Measurements from ENCODE around the gene EIF4A3. TPM values are rescaled to one million over a fixed set of nuclear protein-coding genes. Genes with fewer than 3 reads are reported as not detected.

The EIF4A3 gene
- polyA plus RNA-seq, 5 donors = 73.6 to 95.6 (median 82.0) TPM

- no peak for DNase-seq
Measured at GRCh38 chr17:80141463-80142165, 5.3 kb downstream of the EIF4A3 start.

- DNase-seq = no peak
Measured at GRCh38 chr17:80138856-80139426, 8.0 kb downstream of the EIF4A3 start.

- DNase-seq = no peak
Measured at GRCh38 chr17:80137131-80137530, 9.8 kb downstream of the EIF4A3 start.

- no peak for DNase-seq
Measured at GRCh38 chr17:80133626-80133970, 13.3 kb downstream of the EIF4A3 start.

GRCh38 chr17:80132906-80133625, 13.9 kb downstream of the EIF4A3 start:
- DNase-seq = no peak

GRCh38 chr17:80130992-80131391, 15.9 kb downstream of the EIF4A3 start:
- DNase-seq = no peak

GRCh38 chr17:80129006-80129565, 17.8 kb downstream of the EIF4A3 start:
- no peak for DNase-seq

GRCh38 chr17:80126449-80126715, 20.5 kb downstream of the EIF4A3 start:
- no peak for DNase-seq

GRCh38 chr17:80125656-80126448, 21.1 kb downstream of the EIF4A3 start:
- DNase-seq = no peak

GRCh38 chr17:80124351-80124981, 22.5 kb downstream of the EIF4A3 start:
- no peak for DNase-seq

GRCh38 chr17:80123791-80124190, 23.1 kb downstream of the EIF4A3 start:
- no peak for DNase-seq

GRCh38 chr17:80122926-80123505, 23.9 kb downstream of the EIF4A3 start:
- no peak for DNase-seq

- DNase-seq = no peak
Measured at GRCh38 chr17:80122026-80122575, 24.8 kb downstream of the EIF4A3 start.

GRCh38 chr17:80119839-80120238, 27.1 kb downstream of the EIF4A3 start:
- DNase-seq = no peak

GRCh38 chr17:80119271-80119791, 27.6 kb downstream of the EIF4A3 start:
- DNase-seq = no peak

GRCh38 chr17:80118601-80119270, 28.2 kb downstream of the EIF4A3 start:
- DNase-seq = no peak

- DNase-seq = no peak
Measured at GRCh38 chr17:80117491-80118401, 29.2 kb downstream of the EIF4A3 start.

- no peak for DNase-seq
Measured at GRCh38 chr17:80116921-80117380, 30.0 kb downstream of the EIF4A3 start.
